Mesothelial cell of epicardium (in vitro differentiated cells): ENCODE results near the gene C1QTNF1. TPM values are rescaled to one million over a fixed set of nuclear protein-coding genes. Genes with fewer than 3 reads are reported as not detected.

ENCODE experiments used
- DNase-seq, 2 experiments: peaks; one replicate each; pipeline ENCODE4 v3.0.0; 2021; ENCODE audit warnings: low spot score in 2 of 2; ENCODE audit not compliant: unreplicated experiment in 2 of 2
- H3K27ac Mint-ChIP-seq: 2 replicates; pipeline ENCODE4 v1.8.0; 2021; ENCODE audit warnings: mixed read lengths
- H3K27me3 Mint-ChIP-seq: 2 replicates; pipeline ENCODE4 v1.8.0; 2021; ENCODE audit warnings: low read depth, mixed read lengths
- H3K36me3 Mint-ChIP-seq: 2 replicates; pipeline ENCODE4 v1.8.0; 2021; ENCODE audit warnings: mixed read lengths
- H3K4me1 Mint-ChIP-seq: 2 replicates; pipeline ENCODE4 v1.8.0; 2021; ENCODE audit warnings: mixed read lengths
- H3K4me3 Mint-ChIP-seq: 2 replicates; pipeline ENCODE4 v1.8.0; 2021; ENCODE audit warnings: mild to moderate bottlenecking, moderate library complexity, mixed read lengths
- H3K9me3 Mint-ChIP-seq: 2 replicates; pipeline ENCODE4 v1.8.0; 2021; ENCODE audit warnings: mixed read lengths
- CTCF ChIP-seq: fragments of 200-600 bp; sonication (generic); IDR thresholded peaks from one replicate; pipeline ENCODE4 v1.5.0; 2021; ENCODE audit warnings: antibody characterized with exemption; ENCODE audit not compliant: unreplicated experiment
- total RNA-seq: library from RNA; stranded (reverse); gene quantifications from 3 replicates; pipeline ENCODE4 v1.2.1, GENCODE V29; 2021

Gene C1QTNF1
- total RNA-seq, 1 donor from 2014 or later: 22.1 TPM

- Mint-ChIP-seq H3K27me3 (no peaks in the 10 kb centered on the region), H3K9me3 (no peaks in the 10 kb centered on the region)
Measured at GRCh38 chr17:79039171-79039570, 15.2 kb downstream of the C1QTNF1 start.

DNA sequence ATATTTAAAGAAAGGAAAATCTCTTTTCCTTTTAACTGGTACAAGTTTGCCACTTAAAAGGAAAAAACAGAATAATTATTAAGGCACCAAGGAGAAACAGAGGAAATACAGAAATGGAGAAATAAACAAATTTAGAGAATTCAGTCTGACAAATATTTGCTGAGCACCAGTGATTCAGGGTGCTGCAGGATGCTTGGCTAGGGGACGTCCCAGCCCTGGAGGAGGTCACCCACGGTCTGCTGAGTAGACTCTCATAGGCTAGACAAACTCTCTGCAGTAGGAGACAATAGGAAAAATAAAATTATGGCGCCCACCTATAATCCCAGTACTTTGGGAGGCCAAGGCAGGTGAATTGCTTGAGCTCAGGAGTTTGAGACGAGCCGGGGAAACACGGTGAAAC, 15.9 kb downstream of the C1QTNF1 start:
- Mint-ChIP-seq H3K27me3 (peaks cover 5% of the 10 kb centered on the region), H3K27ac (no peak overlapping the region), H3K36me3 (no peaks in the 10 kb centered on the region), H3K4me1 (no peaks in the 10 kb centered on the region), H3K9me3 (no peaks in the 10 kb centered on the region), H3K4me3 (no peak overlapping the region)
- no peak for DNase-seq
- no peak for TF ChIP-seq CTCF

More at GRCh38 chr17:79039171-79039570, 15.2 kb downstream of the C1QTNF1 start:
- Mint-ChIP-seq H3K36me3 (no peaks in the 10 kb centered on the region), H3K27ac (no peak overlapping the region), H3K4me1 (no peaks in the 10 kb centered on the region), H3K4me3 (no peak overlapping the region)
- TF ChIP-seq CTCF: no peak
- no peak for DNase-seq

- H3K27ac Mint-ChIP-seq: no peak overlapping the region
- TF ChIP-seq CTCF: no peak
Measured at GRCh38 chr17:79041041-79041570, 17.1 kb downstream of the C1QTNF1 start.

DNA sequence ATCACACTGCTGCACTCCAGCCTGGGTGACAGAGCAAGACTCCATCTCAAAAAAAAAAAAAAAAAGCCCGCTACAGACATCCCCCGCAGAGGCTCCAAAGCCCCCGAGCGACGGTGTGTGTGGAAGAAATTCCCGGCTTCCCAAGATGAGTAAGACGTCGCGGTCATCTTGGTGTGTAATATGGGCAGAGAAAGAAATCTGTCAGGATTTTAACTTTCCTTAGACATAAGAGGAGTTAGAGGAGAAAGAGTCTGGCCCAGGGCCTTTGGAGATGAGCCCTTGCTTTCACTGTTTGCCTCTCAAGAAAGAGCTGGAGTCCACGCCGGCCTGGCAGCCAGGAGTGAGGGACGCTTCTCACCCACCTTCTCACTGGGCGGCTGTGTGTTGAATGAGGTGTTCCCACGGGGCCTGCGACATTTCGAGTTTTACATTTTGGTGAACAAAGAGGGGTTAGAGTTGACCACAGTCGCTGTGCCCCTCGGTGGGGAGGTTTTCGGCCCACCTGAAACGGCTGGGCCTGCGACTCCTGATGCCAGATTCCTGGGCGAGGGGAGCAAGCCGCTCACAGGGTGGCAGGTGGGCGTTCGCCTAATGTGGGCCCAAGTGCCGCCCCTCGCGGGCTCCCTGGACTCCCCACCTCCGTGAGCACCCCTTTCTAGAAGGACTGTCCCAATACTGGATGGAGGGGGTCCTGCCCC, 17.9 kb downstream of the C1QTNF1 start:
- no peak for DNase-seq
- TF ChIP-seq CTCF: no peak
- Mint-ChIP-seq H3K4me3 (no peak overlapping the region), H3K4me1 (peaks cover 5% of the 10 kb centered on the region), H3K36me3 (no peaks in the 10 kb centered on the region), H3K27ac (no peak overlapping the region), H3K9me3 (no peaks in the 10 kb centered on the region), H3K27me3 (peaks cover 12% of the 10 kb centered on the region)

More at GRCh38 chr17:79041041-79041570, 17.1 kb downstream of the C1QTNF1 start:
- Mint-ChIP-seq H3K36me3 (no peaks in the 10 kb centered on the region), H3K4me3 (no peak overlapping the region), H3K9me3 (no peaks in the 10 kb centered on the region), H3K27me3 (peaks cover 12% of the 10 kb centered on the region), H3K4me1 (peaks cover 5% of the 10 kb centered on the region)
- no peak for DNase-seq

GRCh38 chr17:79042421-79043190, 18.6 kb downstream of the C1QTNF1 start:
- H3K36me3 Mint-ChIP-seq: no peaks in the 10 kb centered on the region
- DNase-seq: peak in 1 of 2 experiments; percentile 56
- H3K9me3 Mint-ChIP-seq: no peaks in the 10 kb centered on the region
- no peak overlapping the region for H3K4me3 Mint-ChIP-seq
- H3K27me3 Mint-ChIP-seq: peaks cover 12% of the 10 kb centered on the region
- peaks cover 7% of the 10 kb centered on the region for H3K4me1 Mint-ChIP-seq
- TF ChIP-seq CTCF: peak; percentile 78
- H3K27ac Mint-ChIP-seq: no peak overlapping the region
